Cardiac muscle cell (in vitro differentiated cells and primary cell): Measurements from ENCODE around the gene MYOM3. TPM values are rescaled to one million over a fixed set of nuclear protein-coding genes. Genes with fewer than 3 reads are reported as not detected.
"Not testable (repeated sequence)": the region's sequence is repeated elsewhere in the genome, so short reads cannot be mapped to it uniquely, and the experiment has no call there.

ENCODE experiments used
- DNase-seq, 2 donors: peaks; one replicate each; pipeline versions ENCODE4 v3.0.0 to v3.0.0-alpha.2; 2010 to 2017; ENCODE audit warnings: low read depth in 1 of 2, low spot score in 1 of 2
- H3K27ac ChIP-seq: fragments of 200-600 bp; sonication (generic); 2 replicates; pipeline ENCODE4 v1.5.1; 2016
- H3K27me3 ChIP-seq: fragments of 200-600 bp; sonication (generic); 2 replicates; pipeline ENCODE4 v1.6.0; 2016; ENCODE audit warnings: control low read depth
- H3K36me3 ChIP-seq: fragments of 200-600 bp; sonication (generic); 2 replicates; pipeline ENCODE4 v1.5.1; 2016; ENCODE audit warnings: control low read depth
- H3K4me1 ChIP-seq: fragments of 200-600 bp; sonication (generic); 2 replicates; pipeline ENCODE4 v1.8.1; 2017; ENCODE audit warnings: low read depth, mild to moderate bottlenecking, mixed run types
- H3K4me3 ChIP-seq: fragments of 200-600 bp; sonication (generic); 2 replicates; pipeline ENCODE4 v1.5.1; 2016; ENCODE audit warnings: mild to moderate bottlenecking
- H3K9me3 ChIP-seq: fragments of 200-600 bp; sonication (generic); 2 replicates; pipeline ENCODE4 v1.5.1; 2017; ENCODE audit warnings: low read depth, mild to moderate bottlenecking, control low read depth
- polyA plus RNA-seq: library from polyadenylated mRNA; unstranded; fragments of >200 nt; fragmentation: Nextera tagmentation; extraction: Ambion mirVana; gene quantifications from 2 replicates; pipeline ENCODE4 v1.2.1, GENCODE V29; 2016
- total RNA-seq: library from RNA; depleted of rRNA; stranded (reverse); fragments of >200 nt; gene quantifications from 2 replicates; pipeline ENCODE4 v1.2.3, GENCODE V29; 2016
- TF ChIP-seq, protein P1 (sequence below): IDR thresholded peaks from 2 replicates; pipeline ENCODE4 v1.5.1; 2012; ENCODE audit warnings: low read depth, mild to moderate bottlenecking, low read length

MYOM3 gene
- total and polyA plus RNA-seq, 2 experiments from 2014 or later, result 0.71 TPM; not detected in 1

DNA sequence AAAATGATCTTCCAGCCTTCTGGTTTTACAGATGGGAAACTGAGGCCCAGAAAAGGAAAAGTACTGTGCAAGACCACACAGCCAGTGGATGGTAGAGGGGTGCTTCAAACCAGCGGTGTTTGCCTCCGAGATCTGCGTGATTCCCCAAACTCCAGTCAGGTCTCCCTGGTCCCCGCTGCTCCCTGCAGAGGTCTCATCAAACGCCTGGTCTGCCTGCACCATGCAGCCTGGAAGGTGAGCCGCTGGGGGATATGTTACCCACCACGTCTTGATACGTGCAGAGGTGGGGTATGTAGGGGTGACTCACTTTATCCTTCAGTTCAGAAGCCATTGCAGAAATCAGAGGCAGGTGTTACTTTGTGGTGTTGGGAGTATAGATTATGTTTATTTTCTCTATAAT is 56.3 kb downstream of the MYOM3 start:
- DNase-seq, result no peak
- no peaks in the 10 kb centered on the region for H3K9me3 ChIP-seq
- no peaks in the 10 kb centered on the region for H3K4me1 ChIP-seq
- no peaks in the 10 kb centered on the region for H3K36me3 ChIP-seq
- no peak overlapping the region for H3K4me3 ChIP-seq
- H3K27me3 ChIP-seq, result no peaks in the 10 kb centered on the region
- no peak overlapping the region for H3K27ac ChIP-seq
- TF ChIP-seq, protein P1, sequence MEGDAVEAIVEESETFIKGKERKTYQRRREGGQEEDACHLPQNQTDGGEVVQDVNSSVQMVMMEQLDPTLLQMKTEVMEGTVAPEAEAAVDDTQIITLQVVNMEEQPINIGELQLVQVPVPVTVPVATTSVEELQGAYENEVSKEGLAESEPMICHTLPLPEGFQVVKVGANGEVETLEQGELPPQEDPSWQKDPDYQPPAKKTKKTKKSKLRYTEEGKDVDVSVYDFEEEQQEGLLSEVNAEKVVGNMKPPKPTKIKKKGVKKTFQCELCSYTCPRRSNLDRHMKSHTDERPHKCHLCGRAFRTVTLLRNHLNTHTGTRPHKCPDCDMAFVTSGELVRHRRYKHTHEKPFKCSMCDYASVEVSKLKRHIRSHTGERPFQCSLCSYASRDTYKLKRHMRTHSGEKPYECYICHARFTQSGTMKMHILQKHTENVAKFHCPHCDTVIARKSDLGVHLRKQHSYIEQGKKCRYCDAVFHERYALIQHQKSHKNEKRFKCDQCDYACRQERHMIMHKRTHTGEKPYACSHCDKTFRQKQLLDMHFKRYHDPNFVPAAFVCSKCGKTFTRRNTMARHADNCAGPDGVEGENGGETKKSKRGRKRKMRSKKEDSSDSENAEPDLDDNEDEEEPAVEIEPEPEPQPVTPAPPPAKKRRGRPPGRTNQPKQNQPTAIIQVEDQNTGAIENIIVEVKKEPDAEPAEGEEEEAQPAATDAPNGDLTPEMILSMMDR, result no peak

DNA sequence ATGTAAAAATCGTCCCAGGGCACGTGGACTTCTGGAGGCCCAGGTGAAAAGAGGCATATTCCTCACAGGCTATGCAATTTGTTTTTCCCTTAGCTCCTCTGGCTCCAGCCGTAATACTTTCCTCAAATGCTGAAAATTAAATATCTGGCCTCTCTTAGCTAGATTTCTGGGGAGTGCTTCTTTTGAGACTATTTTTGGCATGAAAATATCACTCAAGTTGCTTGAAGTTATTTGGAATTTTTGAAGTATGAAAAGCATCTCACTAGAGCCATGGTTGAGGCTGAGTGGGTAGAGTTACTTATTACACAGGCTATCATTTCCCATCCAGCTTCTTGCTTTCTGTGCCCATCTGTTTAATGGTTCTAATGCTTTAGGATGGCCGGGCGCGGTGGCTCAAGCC is 59.7 kb downstream of the MYOM3 start:
- no peak overlapping the region for H3K27ac ChIP-seq
- DNase-seq, result peak in 1 of 2 donors; percentile 10
- TF ChIP-seq, protein P1, result no peak
- H3K36me3 ChIP-seq, result no peaks in the 10 kb centered on the region
- H3K4me1 ChIP-seq, result no peaks in the 10 kb centered on the region
- H3K4me3 ChIP-seq, result no peak overlapping the region
- H3K9me3 ChIP-seq, result no peaks in the 10 kb centered on the region
- H3K27me3 ChIP-seq, result no peaks in the 10 kb centered on the region

DNA sequence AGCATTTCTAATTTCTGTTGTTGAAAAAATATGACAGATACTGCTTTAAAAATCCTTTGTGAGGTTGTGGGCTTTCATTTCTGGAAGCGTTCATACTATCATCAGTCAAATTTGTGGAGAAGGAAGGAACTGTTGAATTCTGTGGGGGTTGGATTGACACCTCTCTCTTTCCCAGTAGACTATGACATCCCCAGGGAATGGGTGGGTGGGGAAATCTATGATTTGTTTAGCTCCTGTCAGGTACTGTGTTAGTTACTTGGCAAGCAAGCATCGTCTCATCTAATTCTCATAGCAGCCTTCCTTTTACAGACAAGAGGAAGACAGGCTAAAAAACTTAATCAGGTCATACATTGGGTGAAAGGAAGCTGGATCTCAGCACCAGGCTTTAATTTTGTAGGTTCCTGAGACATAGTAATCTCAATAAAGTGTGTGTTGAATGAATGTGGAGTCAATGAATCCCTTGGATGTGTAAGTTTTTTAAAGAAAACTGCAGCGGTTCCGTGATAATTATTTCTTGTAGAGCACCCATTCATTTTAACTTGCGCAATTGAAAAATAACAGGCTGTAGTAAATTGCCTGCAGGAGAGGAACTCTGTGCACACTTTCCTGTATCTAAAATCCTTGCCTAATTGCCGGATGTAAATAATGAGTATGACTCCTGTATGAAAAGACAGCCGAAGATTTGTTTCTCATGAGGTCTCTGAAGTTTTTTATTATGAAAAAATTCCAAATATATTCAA is 60.6 kb downstream of the MYOM3 start:
- TF ChIP-seq, protein P1, result no peak
- Histone ChIP-seq H3K9me3 (no peaks in the 10 kb centered on the region), H3K4me3 (no peak overlapping the region), H3K27me3 (no peaks in the 10 kb centered on the region), H3K36me3 (no peaks in the 10 kb centered on the region), H3K27ac (no peak overlapping the region), H3K4me1 (peaks cover 6% of the 10 kb centered on the region)
- DNase-seq, result peak in 1 of 2 donors; percentile 21

DNA sequence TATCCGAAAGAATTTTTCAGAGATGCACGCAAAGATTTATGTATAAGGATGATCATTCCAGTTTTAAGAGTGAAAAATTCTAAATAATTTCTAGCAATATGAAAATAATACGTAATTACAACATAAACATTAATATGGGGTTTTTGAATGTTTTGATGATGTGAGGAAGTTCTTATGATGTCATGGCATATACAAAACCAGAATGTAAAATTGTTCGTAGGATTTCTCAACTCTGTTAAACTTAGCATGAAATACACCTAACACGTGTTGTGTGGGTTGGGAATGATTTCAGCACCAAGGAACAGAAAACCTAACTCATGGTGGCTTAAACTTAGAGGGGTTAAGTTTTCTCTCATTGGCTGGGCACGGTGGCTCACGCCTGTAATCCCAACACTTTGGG is 62.2 kb downstream of the MYOM3 start:
- Histone ChIP-seq H3K36me3 (no peaks in the 10 kb centered on the region), H3K27me3 (no peaks in the 10 kb centered on the region), H3K4me1 (peaks cover 16% of the 10 kb centered on the region), H3K4me3 (no peak overlapping the region), H3K9me3 (no peaks in the 10 kb centered on the region), H3K27ac (no peak overlapping the region)
- TF ChIP-seq, protein P1, result no peak
- DNase-seq, result no peak

DNA sequence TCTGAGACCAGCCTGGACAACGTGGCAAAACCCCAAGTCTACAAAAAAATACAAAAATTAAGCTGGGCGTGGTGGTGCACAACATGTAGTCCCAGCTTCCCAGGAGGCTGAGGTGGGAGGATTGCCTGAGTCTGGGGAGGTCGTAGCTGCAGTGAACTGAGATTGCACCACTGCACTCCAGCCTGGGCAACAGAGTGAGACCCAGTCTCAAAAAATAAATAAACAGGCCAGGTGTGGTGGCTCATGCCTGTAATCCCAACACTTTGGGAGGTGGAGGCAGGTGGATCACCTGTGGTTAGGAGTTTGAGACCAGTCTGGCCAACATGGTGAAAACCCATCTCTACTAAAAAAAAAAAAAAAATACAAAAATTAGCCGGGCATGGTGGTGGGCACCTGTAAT is 63.0 kb downstream of the MYOM3 start:
- not testable (repeated sequence) for H3K9me3 ChIP-seq, H3K36me3 ChIP-seq, H3K27ac ChIP-seq, H3K4me3 ChIP-seq, H3K27me3 ChIP-seq, DNase-seq
- H3K4me1 ChIP-seq, result peaks cover 16% of the 10 kb centered on the region

DNA sequence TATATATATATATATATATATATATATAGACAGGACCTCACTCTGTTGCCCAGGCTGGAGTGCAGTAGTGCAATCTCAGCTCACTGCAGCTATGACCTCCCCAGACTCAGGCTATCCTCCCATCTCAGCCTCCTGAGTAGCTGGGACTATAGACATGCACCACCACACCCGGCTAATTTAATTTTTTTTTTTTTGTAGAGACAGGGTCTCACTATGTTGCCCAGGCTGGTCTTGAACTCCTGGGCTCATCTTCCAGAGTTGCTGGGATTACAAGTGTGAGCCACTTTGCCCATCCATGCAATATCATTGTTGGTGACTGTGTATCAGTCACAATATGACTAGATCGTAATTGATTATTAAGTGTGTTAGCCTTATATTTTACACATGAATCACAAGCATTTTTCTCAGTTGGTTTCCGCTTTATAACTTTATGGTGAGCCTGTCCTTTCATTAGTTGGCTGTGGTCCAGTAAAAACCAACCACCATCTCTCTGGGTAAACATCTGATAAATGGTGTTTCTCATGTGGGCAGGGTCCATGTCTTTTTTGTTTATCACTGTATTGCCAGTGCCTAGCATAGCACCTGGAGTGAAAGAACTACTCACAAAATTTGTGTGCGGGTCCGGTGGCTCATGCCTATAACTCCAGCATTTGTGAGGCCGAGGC is 63.6 kb downstream of the MYOM3 start:
- Histone ChIP-seq H3K27ac (no peak overlapping the region), H3K4me1 (peaks cover 16% of the 10 kb centered on the region), H3K4me3 (no peak overlapping the region), H3K9me3 (no peaks in the 10 kb centered on the region), H3K36me3 (no peaks in the 10 kb centered on the region), H3K27me3 (no peaks in the 10 kb centered on the region)
- DNase-seq, result no peak
- TF ChIP-seq, protein P1, result no peak
